Activated CD8-positive, alpha-beta memory T cell treated with anti-CD3 and anti-CD28 coated beads, Interleukin-2, amount 50 U/mL, for 1 hour (primary cell): ENCODE measurements around the gene ACOX1.
A peak's percentile ranks its signal among the peaks of the same experiment; 100 is the strongest.

Experiments
- DNase-seq: peaks from one replicate; pipeline ENCODE4 v3.0.0-alpha.2; 2020; ENCODE audit errors: extremely low read depth

The ACOX1 gene

DNA sequence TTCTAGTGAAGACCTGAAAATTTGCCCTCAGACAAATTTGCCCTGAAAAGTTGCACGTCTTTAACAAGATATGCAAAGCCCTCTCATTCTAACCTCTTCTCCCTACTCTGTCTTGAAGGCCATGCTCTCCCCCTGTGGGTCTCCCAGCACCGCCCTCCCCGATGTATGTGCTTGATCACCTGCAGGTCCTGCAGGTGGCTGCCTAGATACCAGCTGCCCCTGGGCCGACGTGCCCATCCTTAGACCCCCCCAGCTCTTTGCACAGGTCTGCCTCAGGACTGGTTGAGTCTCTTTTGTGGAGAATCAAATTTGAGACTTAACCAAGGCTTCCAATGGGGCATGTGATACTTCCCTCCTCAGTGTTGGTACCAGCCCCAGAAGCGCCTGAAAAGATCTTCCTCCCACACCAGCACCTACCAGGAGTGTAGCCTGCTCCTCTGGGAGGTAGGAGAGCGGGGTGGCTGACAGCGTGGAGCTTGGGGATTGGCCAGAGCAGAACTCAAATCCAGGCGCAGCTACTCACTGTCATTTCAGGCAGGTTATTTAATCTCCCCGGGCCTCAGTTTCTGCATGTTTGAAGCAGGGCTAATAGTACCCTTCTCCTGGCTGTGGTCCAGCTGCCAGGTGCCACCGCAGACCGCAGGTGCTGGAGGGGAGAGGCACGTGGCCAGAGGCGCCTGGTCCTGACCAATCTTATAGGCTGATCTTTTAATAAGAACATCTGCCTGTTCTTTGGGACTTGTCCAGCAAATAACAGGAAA is 69.7 kb downstream of the ACOX1 start:
- DNase-seq, result no peak

DNA sequence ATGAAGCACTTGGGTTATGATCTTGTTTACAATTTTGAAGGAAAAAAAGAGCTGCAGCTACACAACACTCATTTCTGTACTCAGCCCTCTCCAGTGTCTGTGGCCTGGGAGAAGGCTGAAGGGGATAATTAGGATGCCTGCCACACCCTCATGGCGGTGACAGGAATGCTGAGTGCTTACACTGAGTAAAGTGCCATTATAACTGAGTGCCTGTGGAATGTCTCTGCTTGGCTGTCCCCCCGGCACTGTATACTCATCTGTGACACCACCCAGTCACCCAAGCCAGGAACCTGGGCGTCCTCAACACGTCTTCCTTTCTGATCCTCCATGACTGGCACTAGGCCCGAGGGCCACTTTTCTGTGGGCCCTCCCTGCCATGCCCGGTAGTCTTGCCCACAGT is 70.8 kb downstream of the ACOX1 start:
- DNase-seq, result no peak

DNA sequence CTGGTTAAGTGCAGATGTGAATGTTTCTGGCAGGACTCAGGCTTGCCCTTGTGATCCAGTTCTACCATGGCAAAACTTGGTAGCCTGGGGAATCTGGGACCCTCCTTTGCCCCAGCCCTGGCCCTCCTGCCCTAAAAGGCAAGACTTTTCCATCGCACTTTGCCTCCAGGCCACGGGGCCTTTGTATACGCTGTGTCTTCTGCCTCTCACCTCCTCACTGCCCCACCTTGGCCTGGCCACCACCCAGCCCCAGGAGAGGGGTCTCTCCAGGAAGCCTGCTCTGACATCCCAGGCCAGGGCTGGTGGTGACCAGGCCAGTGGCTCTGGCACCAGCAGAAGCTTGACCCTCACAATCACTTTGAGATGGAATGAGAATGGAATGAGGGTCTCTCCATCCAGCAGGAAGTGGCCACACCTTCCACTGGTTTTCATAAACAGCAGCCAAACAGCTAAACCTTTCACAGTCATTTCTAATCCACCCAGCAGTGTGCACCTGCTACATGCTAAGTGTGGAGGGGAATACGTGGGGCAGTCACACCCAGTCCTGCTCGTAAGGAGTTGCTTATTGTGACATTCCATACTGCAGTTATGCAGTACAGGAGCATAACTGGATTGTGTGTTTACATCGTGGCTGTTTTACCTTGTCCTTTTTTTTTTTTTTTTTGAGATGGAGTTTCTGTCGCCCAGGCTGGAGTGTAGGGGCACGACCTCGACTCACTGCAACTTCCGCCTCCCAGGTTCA is 72.7 kb downstream of the ACOX1 start:
- no peak for DNase-seq

DNA sequence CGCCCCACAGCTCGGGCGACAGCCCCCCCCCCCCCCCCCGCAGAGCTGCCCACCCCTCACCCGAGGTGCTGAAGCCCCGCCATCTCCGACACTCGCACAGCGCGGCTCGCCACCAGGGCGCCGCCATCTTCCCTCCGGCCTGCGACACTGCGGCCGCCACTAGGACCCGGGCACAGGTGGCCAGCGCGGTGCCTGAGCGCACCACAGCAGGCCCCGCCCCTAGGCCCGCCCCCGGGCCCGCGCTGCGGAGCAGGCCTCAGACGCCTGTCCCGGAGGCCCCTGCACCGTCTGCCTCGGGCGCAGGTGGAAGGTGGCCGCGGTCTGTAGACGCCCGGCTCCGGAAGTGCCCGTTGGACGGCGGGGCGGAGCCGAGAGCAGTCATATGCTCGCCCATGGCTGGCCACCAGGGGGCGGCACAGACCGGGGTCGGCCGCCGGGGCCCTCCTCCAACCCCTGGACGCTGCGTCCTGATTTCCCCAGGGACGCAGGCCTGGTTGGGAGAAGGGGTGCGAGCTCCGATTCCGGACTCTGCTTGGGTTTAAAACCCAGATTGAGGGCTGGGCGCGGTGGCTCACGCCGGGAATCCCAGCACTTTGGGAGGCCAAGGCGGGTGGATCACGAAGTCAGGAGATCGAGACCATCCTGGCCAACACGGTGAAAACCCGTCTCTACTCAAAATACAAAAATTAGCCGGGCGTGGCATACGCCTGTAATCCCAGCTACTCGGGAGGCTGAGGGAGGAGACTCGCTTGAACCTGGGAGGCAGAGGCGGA is 74.0 kb downstream of the ACOX1 start, which contains the start of gene MRPL38:
TSS of gene MRPL38 (minus strand) at position 136 of the 773 bp plus-strand sequence. CDS start at position 127, 9 bp downstream.
- peak; percentile 74 for DNase-seq

DNA sequence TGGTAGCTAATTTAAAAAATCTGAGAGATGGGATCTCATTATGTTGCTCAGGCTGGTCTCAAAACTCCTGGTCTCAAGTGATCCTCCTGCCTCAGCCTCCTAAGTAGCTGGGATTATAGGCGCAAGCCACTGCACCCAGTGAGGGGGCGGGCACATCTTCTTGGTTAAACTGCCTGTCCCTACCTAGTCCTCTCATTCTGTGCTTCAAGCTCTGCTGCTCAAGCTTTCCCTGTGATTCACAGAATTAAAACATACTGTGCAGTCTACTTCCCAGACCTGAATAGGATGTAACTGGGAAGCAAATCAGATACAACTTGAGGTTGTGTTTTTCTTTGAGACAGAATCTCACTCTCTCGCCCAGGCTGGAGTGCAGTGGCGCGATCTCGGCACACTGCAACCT is 76.6 kb downstream of the ACOX1 start:
- no peak for DNase-seq

DNA sequence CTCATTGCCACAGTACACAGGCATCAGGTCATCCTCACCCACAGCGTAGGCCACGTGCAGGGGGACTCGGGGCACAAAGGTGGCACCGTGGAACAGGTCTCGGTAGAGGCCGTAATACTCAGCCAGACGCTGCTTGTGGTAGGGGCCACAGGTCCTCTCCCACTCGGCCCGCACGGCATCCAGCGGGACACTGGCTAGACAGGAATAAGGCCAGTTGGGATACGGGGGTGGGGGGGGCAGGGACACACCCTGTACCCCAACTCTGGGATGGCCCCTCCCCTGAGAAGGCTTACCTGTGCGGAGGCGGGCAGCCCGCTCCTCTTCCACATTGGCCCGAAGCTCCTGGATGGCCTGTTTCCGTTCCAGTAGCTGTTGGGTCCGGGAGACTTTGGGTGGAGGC is 77.2 kb downstream of the ACOX1 start:
- no peak for DNase-seq

DNA sequence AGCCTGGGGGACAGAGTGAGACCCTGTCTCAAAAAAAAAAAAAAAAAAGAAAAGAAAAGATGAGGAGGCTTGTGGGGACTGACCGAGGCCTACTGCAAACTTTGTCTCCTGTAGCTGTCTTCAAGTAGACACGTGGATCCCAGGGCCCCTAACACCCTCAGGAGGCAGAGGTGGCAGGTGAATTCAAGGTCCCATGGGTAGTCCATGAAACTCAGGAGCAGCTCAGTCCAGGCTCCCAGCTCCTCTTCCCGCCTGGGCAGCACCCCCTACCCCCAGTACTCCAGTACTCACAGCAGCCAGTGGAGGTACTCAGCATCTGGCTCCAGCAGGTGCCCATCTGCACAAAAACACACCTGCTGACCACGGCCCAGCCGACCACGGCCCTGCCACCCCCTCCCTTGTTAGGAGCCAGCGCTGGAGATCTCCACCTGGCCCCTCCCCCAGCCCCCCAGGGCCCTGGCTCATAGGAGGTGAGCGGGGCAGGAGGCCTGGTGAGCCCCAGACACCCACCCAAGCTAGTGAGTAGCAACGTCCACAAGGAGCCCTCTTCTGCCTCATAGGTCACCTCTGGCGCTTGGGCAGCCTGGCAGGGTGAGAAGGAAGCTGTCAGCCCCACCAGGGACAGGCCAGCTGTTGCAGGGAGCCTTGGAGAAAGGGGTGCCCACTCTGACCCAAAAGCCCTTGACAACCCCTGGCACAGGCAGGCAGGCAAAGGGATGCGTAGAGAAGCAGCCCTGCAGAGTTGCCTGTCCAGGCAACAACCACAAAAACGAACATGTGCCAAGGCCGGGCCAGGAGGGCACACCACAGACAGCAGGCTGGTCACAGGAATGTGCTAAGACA is 78.1 kb downstream of the ACOX1 start:
- no peak for DNase-seq

DNA sequence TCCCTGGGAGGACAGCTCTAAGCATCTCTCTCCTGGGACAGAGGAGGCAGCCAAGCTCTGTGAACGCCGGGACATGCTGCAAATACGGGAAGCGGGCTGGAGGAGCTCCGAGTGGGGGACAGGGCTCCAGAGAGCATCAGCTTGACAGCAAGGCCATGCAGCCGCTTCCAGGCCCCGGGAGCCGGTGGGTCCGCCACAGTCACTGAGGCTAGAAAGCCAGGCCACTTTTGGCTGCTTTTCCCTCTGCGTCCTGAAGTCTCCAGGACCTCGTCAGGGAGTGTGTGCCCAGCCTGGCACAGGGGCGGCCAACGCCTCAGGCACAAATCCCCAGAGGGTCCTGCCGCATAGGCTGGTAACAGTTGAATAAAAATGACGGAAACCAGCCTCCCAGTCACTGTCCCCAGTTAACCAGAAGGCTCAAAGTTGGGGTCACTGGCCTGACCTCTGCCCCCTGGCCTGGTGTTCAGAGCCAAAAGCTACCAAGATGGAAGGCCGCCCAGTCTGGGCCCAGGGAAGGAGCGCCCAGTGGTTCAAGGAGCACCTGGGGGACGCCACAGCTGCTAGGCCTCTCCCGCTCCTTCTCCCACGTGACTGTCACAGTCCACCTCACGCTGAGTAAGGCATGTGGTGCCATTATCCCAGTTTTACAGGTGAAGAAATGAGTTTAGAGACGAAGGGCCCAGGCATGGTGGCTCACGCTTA is 79.0 kb downstream of the ACOX1 start:
- no peak for DNase-seq

DNA sequence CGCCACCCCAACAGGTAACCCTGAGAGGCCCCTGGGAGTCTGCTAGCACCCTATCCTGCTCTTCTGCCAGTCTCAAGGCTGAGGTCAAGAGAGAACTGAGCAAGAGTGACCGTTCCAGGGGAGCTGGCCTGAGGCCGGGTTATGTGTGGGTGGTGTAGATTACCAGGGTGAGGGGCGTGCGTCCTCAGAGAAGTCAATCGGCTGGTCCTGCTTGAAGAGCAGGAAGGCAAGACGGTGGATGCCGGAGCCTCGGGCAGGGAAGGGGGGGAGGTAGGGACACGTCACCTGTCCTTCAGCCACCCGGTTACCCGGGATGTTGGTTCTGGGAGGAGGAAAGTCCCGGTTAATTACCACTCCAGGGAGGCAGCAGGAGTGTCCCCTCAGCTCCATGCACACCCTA is 79.6 kb downstream of the ACOX1 start:
- DNase-seq, result no peak

DNA sequence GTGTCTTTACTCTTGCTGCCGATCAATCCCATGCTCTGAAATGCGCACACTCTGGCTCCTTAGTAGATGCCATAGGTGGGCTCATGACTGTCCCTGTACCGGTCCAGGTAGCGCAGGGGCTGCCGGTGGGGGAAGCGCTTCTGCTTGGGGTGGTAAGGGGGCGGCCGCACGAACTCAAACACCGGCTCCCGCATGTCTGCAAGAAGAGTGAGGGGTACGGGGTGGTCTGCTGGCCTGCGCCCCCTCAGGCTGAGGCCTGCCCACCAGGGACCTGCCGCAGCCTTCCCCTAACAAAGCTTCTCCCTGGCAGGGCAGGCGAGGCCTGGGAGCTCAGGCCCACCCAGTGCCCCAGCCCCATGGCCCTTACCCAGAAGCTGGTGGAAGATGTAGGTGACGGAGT is 80.2 kb downstream of the ACOX1 start:
- no peak for DNase-seq

DNA sequence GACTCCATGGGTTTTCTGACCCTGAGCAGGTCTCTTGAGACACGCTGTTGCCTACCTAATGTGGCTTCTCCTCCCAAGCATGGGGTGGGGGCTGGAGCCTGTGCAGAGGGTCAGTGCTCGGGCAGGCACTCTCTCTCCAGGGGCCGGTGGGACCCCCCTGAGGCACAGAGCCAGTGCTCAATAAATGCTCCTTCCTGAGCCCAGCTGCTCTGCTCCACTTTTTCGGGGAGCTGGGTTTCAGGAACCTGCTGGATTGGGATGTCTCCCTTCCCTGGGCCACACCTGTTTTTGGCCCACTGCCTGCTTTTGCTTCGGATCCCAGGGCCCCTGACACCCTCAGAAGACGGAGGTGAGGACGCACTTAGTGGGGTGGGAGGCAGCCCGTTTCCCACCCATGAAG is 80.9 kb downstream of the ACOX1 start:
- no peak for DNase-seq

DNA sequence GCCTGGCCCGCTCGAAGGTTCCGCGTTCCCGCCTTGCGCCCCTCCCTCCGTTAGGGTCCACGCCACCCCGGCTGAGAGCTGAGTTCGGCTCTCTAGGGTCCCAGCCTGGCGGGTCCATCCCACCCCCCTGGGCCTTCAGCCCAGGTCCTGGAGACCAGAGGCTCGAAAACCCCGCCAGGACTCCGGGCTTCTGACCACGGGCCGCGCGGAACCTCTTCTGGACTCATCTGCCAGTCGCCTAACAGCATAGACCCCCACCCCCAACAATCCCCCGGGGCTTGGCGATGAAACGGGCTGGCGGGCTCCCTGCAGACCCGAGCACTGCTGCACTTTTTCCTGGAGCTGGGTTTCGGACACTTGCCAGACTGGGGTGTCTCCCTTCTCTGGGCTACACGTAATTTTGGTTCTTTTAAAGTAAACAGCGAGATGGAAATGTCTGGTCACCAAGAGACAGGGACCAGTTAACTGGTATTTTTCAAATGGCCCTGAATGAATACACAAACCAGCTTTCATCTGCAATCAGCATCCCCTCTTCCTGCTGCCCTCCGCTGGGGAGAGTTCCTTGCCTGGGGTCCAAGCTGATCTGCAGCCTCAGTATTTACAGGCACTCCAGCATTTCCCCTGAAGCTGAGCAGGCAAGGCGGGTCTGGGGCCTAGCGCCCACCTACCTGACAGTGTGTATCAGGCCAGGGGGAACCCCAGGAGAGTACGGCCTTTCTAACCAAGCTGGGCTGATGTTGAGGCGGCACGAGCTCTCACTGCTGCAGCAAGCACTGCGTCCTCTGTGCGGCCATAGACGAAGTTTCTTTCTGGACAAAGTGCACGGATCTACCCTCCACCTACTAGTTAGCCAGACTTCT is 81.6 kb downstream of the ACOX1 start:
- no peak for DNase-seq

DNA sequence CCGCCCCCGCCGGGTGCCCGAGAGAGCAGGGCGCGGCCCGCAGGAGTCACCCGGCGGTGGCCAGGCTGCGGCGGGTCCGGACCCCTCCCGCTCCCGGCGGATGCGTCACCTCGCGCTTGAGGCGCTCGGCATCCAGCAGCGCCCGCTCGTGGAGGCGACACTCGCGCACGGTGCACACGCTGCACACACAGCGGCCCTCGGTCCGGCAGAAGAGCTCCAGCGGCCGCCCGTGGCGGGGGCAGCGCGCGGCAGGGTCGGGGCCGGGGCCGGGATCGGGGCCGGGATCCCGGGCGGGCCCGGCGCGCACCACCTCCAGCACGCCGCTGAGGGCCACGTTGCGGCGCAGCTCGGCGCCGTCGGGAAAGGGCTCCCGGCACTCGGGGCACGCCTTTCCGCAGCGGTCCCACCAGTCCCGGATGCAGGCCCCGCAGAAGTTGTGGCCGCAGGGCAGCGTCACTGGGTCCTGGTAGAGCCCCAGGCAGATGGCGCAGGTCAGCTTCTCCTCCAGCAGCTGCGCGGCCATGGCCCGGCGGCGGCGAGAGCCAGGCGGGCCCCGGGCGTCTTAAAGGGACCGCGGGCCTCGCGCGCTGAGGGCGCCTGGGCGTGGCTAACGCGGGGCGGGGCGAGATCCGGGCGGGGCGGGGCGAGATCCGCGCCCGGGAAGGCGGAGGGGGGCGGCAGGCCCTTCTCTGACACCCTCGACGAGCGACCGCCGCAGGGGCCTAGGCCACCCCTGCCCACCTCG is 82.4 kb downstream of the ACOX1 start, which contains the start of gene TRIM65:
TSS of gene TRIM65 (minus strand) at position 537 of the 745 bp plus-strand sequence. CDS start at position 523, 14 bp downstream.
- DNase-seq, result no peak

DNA sequence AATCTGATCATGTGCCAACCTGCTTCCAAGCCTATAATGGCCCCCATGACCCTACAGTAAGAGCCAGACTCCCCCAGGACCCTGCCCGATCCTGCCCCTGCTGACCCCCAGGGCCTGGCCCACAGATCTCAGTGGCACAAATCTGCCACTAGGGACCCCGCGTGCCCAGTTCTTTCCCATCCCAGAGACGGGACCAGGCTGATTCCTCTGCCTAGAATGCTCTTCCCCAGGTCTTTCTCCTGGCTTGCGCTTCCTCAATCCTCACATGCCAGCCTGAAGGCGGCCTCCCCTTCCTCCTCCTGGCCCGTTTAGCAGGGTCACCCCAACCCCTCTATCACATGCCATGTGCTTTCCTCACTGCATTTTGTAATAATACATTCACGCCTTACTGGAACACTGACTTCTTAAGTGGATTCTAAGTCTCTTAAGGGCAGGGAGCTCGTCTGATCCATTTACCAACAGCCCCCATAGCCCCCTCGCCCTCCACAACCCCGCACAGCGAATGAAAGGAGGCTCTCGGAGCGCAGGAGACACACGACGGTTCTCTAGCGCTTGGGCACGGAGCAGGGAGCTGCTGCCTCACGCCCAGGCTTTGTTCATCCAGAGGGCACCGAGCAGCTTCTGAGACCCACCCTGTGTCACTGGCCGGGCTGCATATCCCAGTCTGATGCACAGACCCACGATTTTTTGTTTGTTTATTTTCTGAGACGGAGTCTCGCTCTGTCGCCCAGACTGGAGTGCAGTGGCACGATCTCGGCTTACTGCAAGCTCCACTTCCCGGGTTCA is 83.4 kb downstream of the ACOX1 start:
- DNase-seq, result no peak

DNA sequence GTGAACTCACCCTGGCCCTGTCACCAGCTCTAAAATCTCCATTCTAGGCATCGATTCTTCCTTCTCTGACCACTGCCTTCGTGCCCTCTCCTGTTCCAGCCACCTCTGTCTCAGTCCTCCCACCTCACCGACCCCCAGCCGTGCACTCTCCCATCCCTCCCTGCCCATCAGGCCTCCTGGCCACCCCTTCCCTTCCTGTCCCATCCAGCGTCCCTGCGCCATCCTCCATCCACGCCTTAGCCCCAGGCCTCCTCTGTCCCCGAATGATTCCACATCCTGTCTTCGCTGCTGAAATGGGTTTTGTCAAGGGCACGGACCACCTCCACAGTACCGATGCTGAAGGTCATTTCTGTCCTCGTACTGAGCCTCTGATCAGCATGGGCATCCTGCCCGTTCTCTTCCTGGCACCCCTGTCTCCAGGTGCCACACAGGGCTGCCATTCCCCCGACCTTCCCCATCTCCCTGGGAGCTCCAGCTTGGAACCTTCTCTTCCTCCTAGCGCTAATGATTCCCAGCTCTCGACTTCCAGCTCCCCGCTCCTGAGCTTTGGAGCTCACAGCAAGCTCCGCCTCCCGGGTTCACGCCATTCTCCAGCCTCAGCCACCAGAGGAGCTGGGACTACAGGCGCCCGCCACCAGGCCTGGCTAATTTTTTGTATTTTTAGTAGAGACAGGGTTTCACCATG is 84.8 kb downstream of the ACOX1 start:
- no peak for DNase-seq

DNA sequence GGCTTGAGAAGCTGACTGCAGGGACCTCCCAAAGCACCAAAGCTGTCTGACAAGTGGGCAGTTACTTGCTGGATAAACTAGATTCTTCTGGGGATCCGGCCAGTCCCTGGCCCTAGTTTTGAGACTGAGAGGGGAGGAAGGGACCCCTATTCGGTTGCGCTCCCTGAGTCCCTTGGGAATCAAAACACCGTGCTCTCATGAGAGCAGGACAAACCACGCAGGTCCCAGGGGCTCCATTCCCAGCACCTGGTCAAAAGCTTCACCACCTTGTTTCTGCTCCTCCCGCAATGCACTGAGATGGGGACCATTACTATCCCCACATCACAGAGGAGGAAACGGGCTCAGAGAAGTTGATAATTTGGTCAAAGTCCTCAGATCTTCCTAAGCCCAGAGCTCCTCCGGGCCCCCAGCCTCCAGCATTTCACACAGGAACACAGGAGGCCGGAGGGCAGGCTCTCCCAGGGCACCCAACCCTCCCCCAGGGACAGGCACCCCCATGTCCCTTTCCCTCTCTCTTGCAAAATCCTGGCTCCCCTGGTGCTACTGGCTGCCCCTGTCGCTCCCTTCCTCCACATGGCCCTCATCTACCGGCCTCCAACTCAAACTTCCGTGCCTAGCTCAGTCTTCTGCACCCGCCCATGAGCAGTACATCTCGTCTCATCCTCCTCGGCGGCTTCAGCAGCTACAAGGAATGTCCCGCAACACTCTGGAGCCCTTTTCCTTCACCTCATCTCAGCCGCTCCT is 85.5 kb downstream of the ACOX1 start:
- DNase-seq, result no peak
